Activated CD4-positive, alpha-beta T cell treated with anti-CD3 and anti-CD28 coated beads for 48 hours (primary cell): Measurements from ENCODE around the gene SF1.
A peak's percentile ranks its signal among the peaks of the same experiment; 100 is the strongest.
"Not testable (repeated sequence)": the region's sequence is repeated elsewhere in the genome, so short reads cannot be mapped to it uniquely, and the experiment has no call there.

Experiments
- DNase-seq: peaks from one replicate; pipeline ENCODE4 v3.0.0-alpha.2; 2020

SF1 gene, protein sequence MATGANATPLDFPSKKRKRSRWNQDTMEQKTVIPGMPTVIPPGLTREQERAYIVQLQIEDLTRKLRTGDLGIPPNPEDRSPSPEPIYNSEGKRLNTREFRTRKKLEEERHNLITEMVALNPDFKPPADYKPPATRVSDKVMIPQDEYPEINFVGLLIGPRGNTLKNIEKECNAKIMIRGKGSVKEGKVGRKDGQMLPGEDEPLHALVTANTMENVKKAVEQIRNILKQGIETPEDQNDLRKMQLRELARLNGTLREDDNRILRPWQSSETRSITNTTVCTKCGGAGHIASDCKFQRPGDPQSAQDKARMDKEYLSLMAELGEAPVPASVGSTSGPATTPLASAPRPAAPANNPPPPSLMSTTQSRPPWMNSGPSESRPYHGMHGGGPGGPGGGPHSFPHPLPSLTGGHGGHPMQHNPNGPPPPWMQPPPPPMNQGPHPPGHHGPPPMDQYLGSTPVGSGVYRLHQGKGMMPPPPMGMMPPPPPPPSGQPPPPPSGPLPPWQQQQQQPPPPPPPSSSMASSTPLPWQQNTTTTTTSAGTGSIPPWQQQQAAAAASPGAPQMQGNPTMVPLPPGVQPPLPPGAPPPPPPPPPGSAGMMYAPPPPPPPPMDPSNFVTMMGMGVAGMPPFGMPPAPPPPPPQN

GRCh38 chr11:64778473-64779298, at the start of gene SF1:
SF1 (minus strand) TSS chr11:64778542; CDS start chr11:64778392, 150 bp downstream.
- DNase-seq: peak; percentile 99

DNA sequence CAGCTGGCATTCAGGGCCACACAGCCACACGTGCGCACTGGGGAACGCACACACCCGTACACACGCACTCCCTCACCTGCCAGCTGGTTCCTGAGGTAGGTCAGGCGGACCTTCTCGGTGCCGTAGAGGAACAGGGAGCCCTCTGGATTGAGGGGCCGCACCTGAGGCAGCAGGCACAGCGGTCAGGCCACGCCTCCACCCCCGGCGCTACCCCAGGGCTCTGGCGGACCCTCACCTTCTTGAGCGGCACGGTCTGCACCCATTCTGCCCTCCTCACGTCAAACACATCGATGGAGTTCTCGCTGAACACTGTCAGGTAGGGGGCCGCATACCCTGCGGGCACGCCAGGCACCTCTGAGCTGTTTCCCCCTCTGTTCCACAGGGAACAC, 49.1 kb upstream of the SF1 start:
- no peak for DNase-seq

DNA sequence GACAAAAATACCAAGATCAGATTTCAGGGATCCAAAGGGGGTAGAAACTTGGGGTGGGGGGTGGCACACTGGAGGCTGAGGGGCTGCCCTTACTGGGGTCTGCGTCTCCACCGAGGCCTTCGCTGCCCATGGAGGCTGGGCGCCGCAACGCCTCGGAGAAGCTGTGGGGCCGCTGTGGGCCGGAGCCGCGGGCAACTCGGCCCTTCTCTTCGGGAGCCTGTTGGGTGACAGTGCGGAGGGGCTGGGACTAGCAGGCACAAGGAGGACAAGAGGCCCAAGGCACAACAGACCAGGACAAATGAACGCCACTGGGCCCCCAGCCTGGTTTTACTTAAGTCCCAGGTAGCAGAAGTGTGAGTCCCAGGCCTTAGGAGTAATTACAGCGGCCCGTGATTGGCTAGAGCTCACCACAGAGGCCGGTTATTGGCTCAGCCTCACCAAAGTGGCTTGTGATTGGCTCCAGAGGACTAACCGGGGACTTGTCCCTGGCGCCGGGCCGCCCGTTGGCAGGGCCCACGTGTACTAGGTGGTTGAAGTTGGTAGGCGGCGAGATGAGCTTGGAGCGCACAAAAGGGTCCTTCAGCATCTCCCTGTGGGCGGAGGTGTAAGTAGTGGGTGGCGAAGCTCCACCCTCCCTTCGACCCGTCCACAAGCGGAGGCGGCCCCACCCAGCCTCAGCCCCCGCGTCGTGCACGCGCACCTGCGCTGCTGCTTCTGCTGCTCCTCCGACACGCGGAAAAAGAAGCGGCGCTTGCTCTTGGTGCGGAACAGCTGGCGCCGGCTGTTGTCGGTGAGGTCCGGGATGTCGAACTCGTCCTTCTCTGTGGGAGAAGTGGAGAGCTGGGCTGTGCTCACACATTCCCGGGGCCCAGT, 48.5 kb upstream of the SF1 start:
- no peak for DNase-seq

DNA sequence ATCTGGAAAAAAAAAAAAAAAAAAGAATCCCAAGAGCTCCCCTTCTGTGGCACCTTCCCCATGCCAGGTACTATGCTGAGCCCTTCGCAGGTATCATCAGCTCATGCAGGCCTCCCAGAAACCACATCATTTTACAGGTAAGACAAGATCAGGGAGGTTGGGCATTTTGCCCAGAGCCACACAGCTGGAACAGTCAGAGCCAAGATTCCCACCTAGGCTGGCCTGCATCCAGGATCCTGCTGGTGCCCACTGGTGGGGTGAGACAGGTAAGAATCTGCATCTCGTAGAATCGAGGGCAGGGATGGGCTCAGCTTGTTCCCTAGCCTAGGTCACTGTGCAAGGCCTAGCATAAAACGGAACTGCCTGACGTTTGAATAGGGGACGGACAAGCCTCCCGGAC, 47.7 kb upstream of the SF1 start:
- DNase-seq: no peak

DNA sequence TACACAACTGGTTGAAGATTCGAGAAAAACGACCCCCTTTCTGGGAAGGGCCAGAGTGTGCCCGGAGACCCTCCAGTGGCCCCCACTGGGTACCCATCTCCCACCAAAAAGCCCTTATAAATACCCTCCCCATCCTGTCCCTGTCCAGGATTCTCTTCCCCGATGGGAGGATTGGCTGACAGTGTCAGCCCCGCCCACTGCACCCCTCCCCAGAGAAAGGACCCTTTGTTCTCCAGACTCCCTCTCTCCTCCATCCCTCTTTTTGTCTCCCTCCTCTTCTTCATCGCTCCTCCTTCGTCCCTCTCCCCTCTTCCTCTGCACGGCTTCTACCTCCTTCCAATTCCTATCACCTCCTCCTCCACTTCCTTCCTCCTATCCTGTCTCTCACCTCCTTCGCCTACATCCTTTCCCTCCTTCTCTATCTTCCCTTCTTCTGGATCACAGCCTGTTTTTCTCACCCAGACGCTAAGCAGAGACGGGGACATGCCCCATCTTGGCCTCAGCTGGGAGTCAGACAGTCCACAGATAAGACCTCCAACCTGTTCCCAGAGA, 45.3 kb upstream of the SF1 start:
- no peak for DNase-seq

DNA sequence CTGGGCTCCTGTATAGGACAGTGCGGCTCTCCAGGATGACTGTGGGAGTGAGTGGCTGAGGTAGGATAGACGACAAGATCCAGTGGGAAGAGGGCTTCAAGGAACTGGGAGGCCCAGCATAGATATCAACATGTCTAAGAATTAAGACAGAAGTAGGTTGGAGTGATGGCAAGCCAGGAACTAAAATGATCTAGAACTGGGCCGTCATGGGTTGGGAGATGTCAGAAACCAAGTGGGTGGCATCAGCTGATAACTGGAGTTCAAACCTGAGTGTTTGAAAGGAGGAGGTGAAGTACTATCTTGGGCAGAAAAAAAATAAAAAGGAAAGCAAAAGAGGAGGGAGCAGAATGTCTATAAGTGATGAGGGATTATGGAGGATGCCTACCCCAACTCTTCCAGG, 39.1 kb upstream of the SF1 start:
- DNase-seq: no peak

GRCh38 chr11:64815433-64815832, 37.1 kb upstream of the SF1 start:
- not testable (repeated sequence) for DNase-seq

DNA sequence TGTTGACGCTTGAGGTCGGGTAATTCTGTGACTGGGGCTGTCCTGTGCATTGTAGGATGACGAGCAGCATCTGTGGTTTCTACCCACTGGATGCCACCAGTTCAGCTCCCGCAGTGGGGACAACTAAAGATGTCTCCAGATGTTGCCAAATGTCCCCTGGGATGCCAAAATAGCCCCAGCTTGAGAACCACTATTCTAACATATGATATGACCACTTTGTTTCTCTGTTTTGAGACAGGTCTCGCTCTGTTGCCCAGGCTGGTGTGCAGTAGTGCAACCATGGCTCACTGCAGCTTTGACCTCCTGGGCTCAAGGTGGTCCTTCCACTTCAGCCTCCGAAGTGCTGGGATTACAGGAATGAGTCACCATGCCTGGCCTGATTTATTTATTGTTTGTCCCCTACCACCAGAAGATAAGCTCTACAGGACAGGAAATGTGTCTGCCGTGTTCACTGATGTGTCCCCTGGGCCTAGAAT, 36.4 kb upstream of the SF1 start:
- no peak for DNase-seq

GRCh38 chr11:64813826-64814225, 35.5 kb upstream of the SF1 start:
- DNase-seq: no peak

DNA sequence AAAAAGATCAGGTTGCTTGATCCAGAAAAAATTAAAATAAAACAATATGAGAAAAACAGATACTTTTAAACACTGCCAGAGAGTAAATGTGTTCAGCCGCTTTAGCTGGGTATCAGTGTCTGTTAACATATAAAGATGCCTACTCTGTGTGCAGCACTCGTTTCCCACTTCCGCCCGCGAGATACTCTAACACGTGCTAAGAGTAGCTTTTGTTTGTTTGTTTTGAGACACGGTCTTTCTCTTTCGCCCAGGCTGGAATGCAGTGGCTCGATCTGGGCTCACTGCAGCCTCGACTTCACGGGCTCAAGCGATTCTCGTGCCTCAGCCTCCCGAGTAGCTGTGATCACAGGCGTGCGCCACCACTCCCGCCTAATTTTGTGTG, 32.5 kb upstream of the SF1 start:
- no peak for DNase-seq

GRCh38 chr11:64810271-64810890, 32.0 kb upstream of the SF1 start, which contains the start of gene MEN1:
MEN1 (minus strand) TSS chr11:64810551; CDS start chr11:64810109, 442 bp downstream.
- peak; percentile 90 for DNase-seq

DNA sequence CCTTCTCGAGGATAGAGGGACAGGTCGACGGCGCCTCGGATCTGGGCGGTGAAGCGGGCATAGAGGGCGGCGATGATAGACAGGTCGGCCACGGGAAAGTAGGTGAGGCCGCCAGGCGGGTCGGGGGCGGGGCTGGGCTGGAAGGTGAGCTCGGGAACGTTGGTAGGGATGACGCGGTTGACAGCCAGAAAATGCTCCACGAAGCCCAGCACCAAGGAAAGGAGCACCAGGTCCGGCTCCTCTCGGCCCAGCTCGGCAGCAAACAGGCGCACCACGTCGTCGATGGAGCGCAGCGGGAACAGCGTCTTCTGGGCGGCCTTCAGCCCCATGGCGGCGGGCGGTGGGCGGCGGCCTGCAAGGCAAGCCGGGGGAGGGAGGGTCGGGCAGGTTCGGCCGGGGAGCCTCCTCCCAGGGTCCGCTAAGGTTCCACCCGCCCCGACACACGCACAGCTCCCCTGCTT, 31.5 kb upstream of the SF1 start:
- DNase-seq: peak; percentile 46

DNA sequence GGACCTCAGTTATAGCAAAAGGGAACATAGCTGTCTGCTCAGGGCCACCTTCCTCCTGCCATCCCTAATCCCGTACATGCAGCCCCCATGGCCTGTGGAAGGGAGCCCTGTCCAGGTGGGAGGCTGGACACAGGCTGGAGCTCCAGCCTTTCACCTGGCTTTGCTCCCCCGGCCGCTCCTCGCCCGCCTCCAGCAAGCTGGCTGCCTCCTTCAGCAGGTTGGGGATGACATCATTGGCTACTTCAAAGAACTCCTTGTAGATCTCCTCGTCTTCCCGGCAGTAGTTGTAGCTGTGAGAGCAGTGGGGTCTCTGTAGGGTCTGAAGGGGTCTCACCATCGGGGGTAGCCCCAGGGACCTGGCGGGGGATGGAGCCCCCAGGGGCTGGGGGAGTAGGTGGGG, 27.1 kb upstream of the SF1 start:
- DNase-seq: no peak

GRCh38 chr11:64804346-64805210, 26.2 kb upstream of the SF1 start:
- no peak for DNase-seq

GRCh38 chr11:64803846-64804345, 25.6 kb upstream of the SF1 start:
- DNase-seq: no peak

DNA sequence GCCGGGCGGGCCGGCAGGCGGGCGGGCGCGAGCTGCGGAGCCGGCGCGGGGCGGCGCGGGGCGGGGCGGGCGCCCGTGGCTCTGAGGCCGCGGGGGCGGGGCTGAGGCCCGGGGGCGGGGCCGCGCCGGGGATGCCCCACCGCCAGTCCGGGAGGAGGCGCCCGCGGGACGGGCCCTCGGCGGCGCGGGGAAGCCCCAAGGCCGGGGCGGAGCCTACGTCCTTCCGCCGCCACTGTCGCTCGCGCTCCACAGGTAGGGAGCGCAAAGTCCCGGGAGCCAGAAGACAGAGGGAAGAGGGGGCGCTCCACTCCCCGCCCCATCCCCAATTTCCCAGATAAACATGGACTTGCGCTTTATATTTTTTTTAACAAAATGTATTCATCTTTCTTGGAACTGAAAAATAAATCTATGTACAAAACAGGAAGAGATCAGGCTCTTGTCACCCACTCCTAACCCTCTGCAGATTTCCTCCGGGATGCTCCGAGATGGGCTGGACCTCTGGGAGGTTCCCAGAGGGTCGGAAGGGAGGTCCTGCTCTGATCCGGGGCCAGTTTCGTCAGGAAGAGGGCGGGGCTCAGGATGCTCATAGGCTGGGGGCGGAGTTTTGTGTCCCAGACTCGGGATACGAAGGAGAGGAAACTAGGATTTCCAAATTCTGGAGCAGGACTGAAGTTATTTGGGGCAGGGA, 25.0 kb upstream of the SF1 start, which contains the start of gene MAP4K2:
TSS of gene MAP4K2 (minus strand) at position 57 of the 688 bp plus-strand sequence. CDS start 65 bp downstream, outside the sequence.
- DNase-seq: peak; percentile 88

- DNase-seq: peak; percentile 50
Measured at GRCh38 chr11:64802370-64803157, 24.2 kb upstream of the SF1 start.

- no peak for DNase-seq
Measured at GRCh38 chr11:64801561-64802369, 23.4 kb upstream of the SF1 start.
